Neural cell (in vitro differentiated cells): ENCODE results near the gene ABCA2. TPM values are rescaled to one million over a fixed set of nuclear protein-coding genes. Genes with fewer than 3 reads are reported as not detected.

ENCODE experiments used
- H2AFZ ChIP-seq: fragments of 200-600, 300-800 bp; sonication (generic), shearing (Covaris generic); 2 replicates; pipeline ENCODE4 v1.6.0; 2014; ENCODE audit warnings: low read depth, mild to moderate bottlenecking, antibody characterized with exemption, low read length, moderate library complexity
- H3F3A ChIP-seq: fragments of 200-600 bp; shearing (Covaris generic); 2 replicates; pipeline ENCODE4 v1.6.1; 2016; ENCODE audit warnings: mild to moderate bottlenecking, moderate library complexity, mixed read lengths, antibody characterized with exemption, low read length; ENCODE audit not compliant: insufficient read depth, poor library complexity, severe bottlenecking
- H3K27ac ChIP-seq: fragments of 200-600, 300-800 bp; sonication (generic), shearing (Covaris generic); 2 replicates; pipeline ENCODE4 v1.5.1; 2014; ENCODE audit warnings: mild to moderate bottlenecking, low read length, moderate library complexity
- H3K27me3 ChIP-seq: fragments of 300-800, 200-600 bp; sonication (generic), shearing (Covaris generic); 2 replicates; pipeline ENCODE4 v1.6.0; 2014; ENCODE audit warnings: mild to moderate bottlenecking, low read depth, low read length, moderate library complexity; ENCODE audit not compliant: insufficient read depth
- H3K36me3 ChIP-seq: fragments of 300-800, 200-600 bp; sonication (generic), shearing (Covaris generic); 2 replicates; pipeline ENCODE4 v1.5.1; 2014; ENCODE audit warnings: mild to moderate bottlenecking, antibody characterized with exemption, low read length, moderate library complexity; ENCODE audit not compliant: insufficient read depth
- H3K4me2 ChIP-seq: fragments of 300-800, 200-600 bp; sonication (generic), shearing (Covaris generic); 2 replicates; pipeline ENCODE4 v1.6.0; 2014; ENCODE audit warnings: mild to moderate bottlenecking, low read length
- H3K4me3 ChIP-seq: fragments of 300-800, 200-600 bp; sonication (generic), shearing (Covaris generic); 2 replicates; pipeline ENCODE4 v1.5.1; 2014; ENCODE audit warnings: mild to moderate bottlenecking, low read length, moderate library complexity
- H3K79me2 ChIP-seq: fragments of 200-600 bp; shearing (Covaris generic); replicated peaks from 2 replicates; pipeline ENCODE4 v1.6.0; 2014; ENCODE audit warnings: mild to moderate bottlenecking, low read length, moderate library complexity; ENCODE audit not compliant: insufficient read depth
- H3K9ac ChIP-seq: fragments of 300-800, 200-600 bp; sonication (generic), shearing (Covaris generic); 2 replicates; pipeline ENCODE4 v1.6.1; 2016; ENCODE audit warnings: mild to moderate bottlenecking, low read length, mixed read lengths
- H3K9me2 ChIP-seq: fragments of 200-600 bp; shearing (Covaris generic); 2 replicates; pipeline ENCODE4 v1.6.1; 2016; ENCODE audit warnings: mild to moderate bottlenecking, low read length, mixed read lengths; ENCODE audit not compliant: insufficient read depth
- H3K9me3 ChIP-seq: fragments of 200-600, 300-800 bp; sonication (generic), shearing (Covaris generic); 2 replicates; pipeline ENCODE4 v1.6.1; 2016; ENCODE audit warnings: mild to moderate bottlenecking, mixed run types, low read length, moderate library complexity, mixed read lengths
- H4K20me1 ChIP-seq: fragments of 200-600 bp; shearing (Covaris generic); 2 replicates; pipeline ENCODE4 v1.6.1; 2016; ENCODE audit warnings: mild to moderate bottlenecking, mixed run types; ENCODE audit not compliant: insufficient read depth
- CTCF ChIP-seq: fragments of 450-650 bp; IDR thresholded peaks from 2 replicates; pipeline ENCODE4 v1.5.1; 2014; ENCODE audit warnings: antibody characterized with exemption, mild to moderate bottlenecking, moderate library complexity; ENCODE audit not compliant: poor library complexity, severe bottlenecking
- EP300 ChIP-seq: fragments of 450-650 bp; conservative IDR thresholded peaks from 2 replicates; pipeline ENCODE4 v1.6.1; 2014; ENCODE audit warnings: antibody characterized with exemption, mild to moderate bottlenecking, moderate library complexity; ENCODE audit not compliant: poor library complexity, severe bottlenecking
- EZH2 ChIP-seq: fragments of 200-600, 300-800 bp; shearing (Covaris generic), sonication (generic); IDR thresholded peaks from 2 replicates; pipeline ENCODE4 v1.6.1; 2014; ENCODE audit warnings: antibody characterized with exemption, low read length, borderline replicate concordance, mild to moderate bottlenecking; ENCODE audit not compliant: insufficient read depth, poor library complexity, severe bottlenecking
- POLR2AphosphoS5 ChIP-seq: IDR thresholded peaks from 2 replicates; pipeline ENCODE4 v1.6.1; 2012
- RAD21 ChIP-seq: fragments of 450-650 bp; conservative IDR thresholded peaks from 2 replicates; pipeline ENCODE4 v1.6.1; 2014; ENCODE audit warnings: antibody characterized with exemption, mild to moderate bottlenecking, moderate library complexity
- REST ChIP-seq: IDR thresholded peaks from 2 replicates; pipeline ENCODE4 v1.6.1; 2012; ENCODE audit warnings: borderline replicate concordance
- SMC3 ChIP-seq: fragments of 450-650 bp; conservative IDR thresholded peaks from 2 replicates; pipeline ENCODE4 v1.6.1; 2014; ENCODE audit warnings: antibody characterized with exemption, mild to moderate bottlenecking, moderate library complexity; ENCODE audit not compliant: poor library complexity
- TAF1 ChIP-seq: IDR thresholded peaks from 2 replicates; pipeline ENCODE4 v1.6.1; 2012; ENCODE audit warnings: low read depth
- polyA plus RNA-seq: library from polyadenylated mRNA; depleted of rRNA; stranded (reverse); fragments of >200 nt; gene quantifications from 2 replicates; pipeline ENCODE4 v1.2.3, GENCODE V29; 2014

Gene ABCA2
- polyA plus RNA-seq, 1 donor from 2014 or later, result 30.6 TPM

DNA sequence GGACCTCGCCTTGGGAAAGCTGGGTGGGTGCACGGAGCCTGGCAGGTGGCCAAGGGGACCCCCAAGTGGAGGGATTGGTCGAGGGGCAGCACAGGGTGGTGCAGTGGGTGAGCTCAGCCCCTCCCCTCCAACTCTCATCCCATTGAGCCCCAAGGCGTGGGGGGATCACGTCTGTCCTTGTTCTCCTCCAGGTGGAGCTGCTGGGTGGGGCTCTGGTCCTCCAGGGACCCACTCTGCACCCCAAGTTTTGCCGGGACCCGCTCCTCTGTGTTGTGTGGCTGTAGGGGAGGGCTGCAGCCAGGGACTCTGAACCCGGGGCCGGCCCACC is 7.4 kb upstream of the ABCA2 start:
- no peak for TF ChIP-seq REST
- TF ChIP-seq SMC3, result peak; percentile 5
- Histone ChIP-seq H2AFZ (no peak overlapping the region), H3K9me2 (no peaks in the 10 kb centered on the region), H3K79me2 (no peaks in the 10 kb centered on the region), H4K20me1 (no peaks in the 10 kb centered on the region), H3K4me3 (no peak overlapping the region), H3K9me3 (no peaks in the 10 kb centered on the region), H3K27me3 (no peaks in the 10 kb centered on the region), H3K27ac (no peak overlapping the region), H3F3A (no peaks in the 10 kb centered on the region), H3K9ac (no peak overlapping the region), H3K36me3 (no peaks in the 10 kb centered on the region), H3K4me2 (no peak overlapping the region)

GRCh38 chr9:137034709-137035506 is 6.9 kb upstream of the ABCA2 start:
- H3K9me3 ChIP-seq, result no peaks in the 10 kb centered on the region
- no peaks in the 10 kb centered on the region for H3K79me2 ChIP-seq
- no peaks in the 10 kb centered on the region for H3F3A ChIP-seq
- H2AFZ ChIP-seq, result no peak overlapping the region
- no peaks in the 10 kb centered on the region for H3K36me3 ChIP-seq
- H3K27me3 ChIP-seq, result no peaks in the 10 kb centered on the region
- H3K9ac ChIP-seq, result no peak overlapping the region
- no peak for TF ChIP-seq EP300
- TF ChIP-seq SMC3, result peak; percentile 79
- no peak for TF ChIP-seq TAF1
- TF ChIP-seq RAD21, result peak; percentile 75
- peak; percentile 91 for TF ChIP-seq CTCF
- no peaks in the 10 kb centered on the region for H3K9me2 ChIP-seq
- H4K20me1 ChIP-seq, result no peaks in the 10 kb centered on the region
- no peak overlapping the region for H3K4me2 ChIP-seq
- H3K4me3 ChIP-seq, result no peak overlapping the region
- no peak overlapping the region for H3K27ac ChIP-seq

- H3K27me3 ChIP-seq, result no peaks in the 10 kb centered on the region
- H3K4me2 ChIP-seq, result no peak overlapping the region
- H4K20me1 ChIP-seq, result no peaks in the 10 kb centered on the region
- H3K9me3 ChIP-seq, result no peaks in the 10 kb centered on the region
- no peak overlapping the region for H2AFZ ChIP-seq
- H3K79me2 ChIP-seq, result no peaks in the 10 kb centered on the region
- H3K4me3 ChIP-seq, result no peak overlapping the region
- no peaks in the 10 kb centered on the region for H3K36me3 ChIP-seq
- H3K9me2 ChIP-seq, result no peaks in the 10 kb centered on the region
- no peak for TF ChIP-seq SMC3
- TF ChIP-seq POLR2AphosphoS5, result no peak
- TF ChIP-seq EZH2, result no peak
- no peak for TF ChIP-seq TAF1
- TF ChIP-seq CTCF, result no peak
- TF ChIP-seq REST, result no peak
- TF ChIP-seq EP300, result no peak
- no peak for TF ChIP-seq RAD21
- H3K9ac ChIP-seq, result no peak overlapping the region
- H3K27ac ChIP-seq, result no peak overlapping the region
- no peaks in the 10 kb centered on the region for H3F3A ChIP-seq
Measured at GRCh38 chr9:137034039-137034708, 6.1 kb upstream of the ABCA2 start.
